ENCODE data around the gene NAV2. TPM values are rescaled to one million over a fixed set of nuclear protein-coding genes. Genes with fewer than 3 reads are reported as not detected.

NAV2 gene
- polyA plus RNA-seq, 1 experiment: 5.1 TPM

DNA sequence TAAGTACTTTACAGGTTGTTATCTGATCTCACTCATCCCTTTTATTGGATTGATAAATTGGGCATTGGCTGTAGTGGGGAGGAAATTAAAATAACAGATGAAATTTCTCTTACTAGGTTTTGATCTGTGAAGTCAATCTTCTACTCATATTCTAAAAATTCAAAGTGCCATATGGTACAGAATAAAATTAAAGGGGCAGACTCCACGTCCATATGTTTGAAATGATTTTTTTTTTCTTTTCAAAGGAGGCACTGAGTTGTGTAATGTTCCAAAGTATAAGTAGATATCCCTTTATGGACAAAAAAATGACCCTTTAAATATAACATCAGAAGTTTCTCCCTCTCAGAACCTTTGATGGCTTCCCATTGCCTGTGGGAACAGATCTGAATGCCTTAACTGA lies 240.3 kb downstream of the NAV2 start:
- Histone ChIP-seq H3K9me3 (ENCODE audit: control insufficient read depth, insufficient read depth, low read length) (no peaks in the 10 kb centered on the region), H3K4me3 (ENCODE audit: low read depth, low read length) (no peak overlapping the region), H3K27me3 (ENCODE audit: control insufficient read depth, insufficient read depth, low read length) (no peaks in the 10 kb centered on the region), H3K27ac (ENCODE audit: low read depth, low read length) (no peak overlapping the region)
- DNase-seq (ENCODE audit: low read depth, low spot score): no peak
- CTCF ChIA-PET: interaction anchor here (0.5 to 6.7 kb wide), 27 partner anchors 9 to 393 kb away, joined by 3 to 108 read pairs (median 5); no protein-coding TSS in a partner anchor
- POLR2A ChIA-PET: interaction anchor here (1.3 to 1.6 kb wide), 2 partner anchors 12 to 145 kb away, joined by 3 to 4 read pairs; no protein-coding TSS in a partner anchor
- TF ChIP-seq, protein P1, sequence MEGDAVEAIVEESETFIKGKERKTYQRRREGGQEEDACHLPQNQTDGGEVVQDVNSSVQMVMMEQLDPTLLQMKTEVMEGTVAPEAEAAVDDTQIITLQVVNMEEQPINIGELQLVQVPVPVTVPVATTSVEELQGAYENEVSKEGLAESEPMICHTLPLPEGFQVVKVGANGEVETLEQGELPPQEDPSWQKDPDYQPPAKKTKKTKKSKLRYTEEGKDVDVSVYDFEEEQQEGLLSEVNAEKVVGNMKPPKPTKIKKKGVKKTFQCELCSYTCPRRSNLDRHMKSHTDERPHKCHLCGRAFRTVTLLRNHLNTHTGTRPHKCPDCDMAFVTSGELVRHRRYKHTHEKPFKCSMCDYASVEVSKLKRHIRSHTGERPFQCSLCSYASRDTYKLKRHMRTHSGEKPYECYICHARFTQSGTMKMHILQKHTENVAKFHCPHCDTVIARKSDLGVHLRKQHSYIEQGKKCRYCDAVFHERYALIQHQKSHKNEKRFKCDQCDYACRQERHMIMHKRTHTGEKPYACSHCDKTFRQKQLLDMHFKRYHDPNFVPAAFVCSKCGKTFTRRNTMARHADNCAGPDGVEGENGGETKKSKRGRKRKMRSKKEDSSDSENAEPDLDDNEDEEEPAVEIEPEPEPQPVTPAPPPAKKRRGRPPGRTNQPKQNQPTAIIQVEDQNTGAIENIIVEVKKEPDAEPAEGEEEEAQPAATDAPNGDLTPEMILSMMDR (IDR thresholded peaks at IDR 0.05; ENCODE audit: low read depth, low read length): no peak

DNA sequence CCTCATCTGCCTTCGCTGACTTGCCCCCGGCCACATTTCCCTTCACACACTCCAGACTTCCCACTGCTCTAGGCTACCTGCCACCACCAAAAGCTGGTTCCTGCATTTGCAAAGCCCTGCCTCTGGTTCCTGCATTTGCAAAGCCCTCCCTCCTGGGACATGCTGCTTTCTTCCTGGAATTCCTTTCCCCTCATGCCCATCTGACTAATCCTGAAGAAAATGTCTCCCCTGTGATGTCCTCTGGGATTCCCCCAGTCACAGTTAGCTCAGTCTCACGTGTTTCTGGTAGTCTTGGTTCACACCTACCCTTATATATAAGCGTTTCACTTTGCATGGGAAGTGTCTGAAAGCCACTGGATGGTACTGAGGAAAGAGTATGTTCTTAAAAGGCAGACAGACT lies 240.7 kb downstream of the NAV2 start:
- ChIA-PET CTCF (interaction anchor here (0.5 to 6.7 kb wide), 38 partner anchors 9 to 482 kb away, joined by 3 to 108 read pairs (median 4); no protein-coding TSS in a partner anchor), POLR2A (interaction anchor here (0.8 to 1.6 kb wide), 4 partner anchors 9 to 159 kb away, joined by 3 to 5 read pairs (median 4); no protein-coding TSS in a partner anchor)
- DNase-seq (ENCODE audit: low read depth, low spot score): no peak
- no peaks in the 10 kb centered on the region for H3K9me3 ChIP-seq (ENCODE audit: control insufficient read depth, insufficient read depth, low read length)
- H3K27ac ChIP-seq (ENCODE audit: low read depth, low read length): peak overlapping the region; percentile 43
- H3K4me3 ChIP-seq (ENCODE audit: low read depth, low read length): no peak overlapping the region
- TF ChIP-seq, protein P1 (IDR thresholded peaks at IDR 0.05; ENCODE audit: low read depth, low read length): no peak
- H3K27me3 ChIP-seq (ENCODE audit: control insufficient read depth, insufficient read depth, low read length): no peaks in the 10 kb centered on the region

DNA sequence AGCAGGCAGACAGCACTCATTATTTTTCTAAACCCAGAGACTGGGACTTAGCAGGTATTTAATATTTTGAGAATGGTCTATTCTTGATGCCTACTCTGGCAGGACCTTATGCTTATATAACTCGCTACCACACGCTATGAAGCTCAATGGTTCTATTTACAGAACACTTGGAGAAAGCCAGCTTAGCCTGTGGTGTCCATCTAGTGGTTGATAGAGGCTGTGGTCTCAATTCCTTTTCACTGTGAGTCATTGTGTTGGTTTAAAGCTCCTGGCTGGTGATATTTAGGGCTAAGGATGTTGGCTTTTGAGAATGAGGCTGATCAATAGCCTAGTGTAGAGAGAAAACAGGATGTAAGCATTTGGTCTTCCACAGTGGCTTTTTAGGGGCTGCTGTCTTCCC lies 241.3 kb downstream of the NAV2 start:
- CTCF ChIA-PET: interaction anchor here (0.6 to 6.7 kb wide), 37 partner anchors 9 to 481 kb away, joined by 3 to 108 read pairs (median 4); no protein-coding TSS in a partner anchor
- no peak overlapping the region for H3K4me3 ChIP-seq (ENCODE audit: low read depth, low read length)
- POLR2A ChIA-PET: interaction anchor here (0.7 to 1.6 kb wide), 7 partner anchors 9 to 175 kb away, joined by 3 to 5 read pairs (median 3); no protein-coding TSS in a partner anchor
- H3K27ac ChIP-seq (ENCODE audit: low read depth, low read length): peak overlapping the region; percentile 43
- DNase-seq (ENCODE audit: low read depth, low spot score): peak; percentile 62
- TF ChIP-seq, protein P1 (IDR thresholded peaks at IDR 0.05; ENCODE audit: low read depth, low read length): peak; percentile 85
- H3K9me3 ChIP-seq (ENCODE audit: control insufficient read depth, insufficient read depth, low read length): no peaks in the 10 kb centered on the region
- H3K27me3 ChIP-seq (ENCODE audit: control insufficient read depth, insufficient read depth, low read length): no peaks in the 10 kb centered on the region

DNA sequence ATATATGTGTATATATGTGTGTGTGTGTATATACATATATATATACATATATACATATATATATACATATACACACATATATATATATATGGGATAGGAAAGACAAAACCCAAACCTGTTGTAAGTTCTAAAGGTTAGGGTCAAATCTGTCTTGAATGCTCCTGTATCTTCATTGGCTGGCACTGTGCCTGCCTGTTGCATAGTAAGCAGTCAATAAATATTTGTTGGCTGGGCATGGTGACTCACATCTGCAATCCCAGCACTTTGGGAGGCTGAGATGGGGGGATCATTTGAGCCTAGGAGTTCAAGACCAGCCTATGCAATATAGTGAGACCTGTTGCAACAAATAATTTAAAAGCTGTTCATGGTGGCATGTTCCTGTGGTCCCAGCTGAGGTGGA lies 242.3 kb downstream of the NAV2 start:
- no peak overlapping the region for H3K4me3 ChIP-seq (ENCODE audit: low read depth, low read length)
- no peaks in the 10 kb centered on the region for H3K27me3 ChIP-seq (ENCODE audit: control insufficient read depth, insufficient read depth, low read length)
- H3K9me3 ChIP-seq (ENCODE audit: control insufficient read depth, insufficient read depth, low read length): no peaks in the 10 kb centered on the region
- TF ChIP-seq, protein P1 (IDR thresholded peaks at IDR 0.05; ENCODE audit: low read depth, low read length): no peak
- no peak overlapping the region for H3K27ac ChIP-seq (ENCODE audit: low read depth, low read length)
- POLR2A ChIA-PET: no interaction called here
- CTCF ChIA-PET: interaction anchor here (0.7 to 3.5 kb wide), 4 partner anchors 8 to 178 kb away, joined by 3 to 14 read pairs (median 5); no protein-coding TSS in a partner anchor
- DNase-seq (ENCODE audit: low read depth, low spot score): no peak

DNA sequence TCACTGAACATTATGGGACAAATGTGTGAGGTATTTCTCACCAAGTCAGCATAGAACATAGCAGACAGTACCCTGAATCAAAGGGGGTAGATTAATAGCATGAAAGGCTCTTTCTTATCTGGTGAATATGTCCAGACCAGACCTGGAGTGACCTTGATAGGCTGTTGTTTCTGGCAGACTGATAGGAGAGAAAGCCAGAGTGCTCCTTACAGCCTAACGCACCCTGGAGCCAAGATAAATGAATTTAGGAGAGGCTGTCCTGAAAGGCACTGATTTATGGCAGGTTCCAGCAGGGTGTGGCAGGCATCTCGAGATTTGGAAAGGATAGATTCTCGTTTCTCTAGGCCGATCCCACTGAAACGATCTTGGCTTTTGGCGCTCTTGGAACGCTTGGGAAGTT lies 243.0 kb downstream of the NAV2 start:
- no peak for DNase-seq (ENCODE audit: low read depth, low spot score)
- TF ChIP-seq, protein P1 (IDR thresholded peaks at IDR 0.05; ENCODE audit: low read depth, low read length): no peak
- H3K9me3 ChIP-seq (ENCODE audit: control insufficient read depth, insufficient read depth, low read length): no peaks in the 10 kb centered on the region
- POLR2A ChIA-PET: no interaction called here
- CTCF ChIA-PET: interaction anchor here (0.7 to 3.5 kb wide), 4 partner anchors 9 to 177 kb away, joined by 3 to 14 read pairs (median 5); no protein-coding TSS in a partner anchor
- no peak overlapping the region for H3K27ac ChIP-seq (ENCODE audit: low read depth, low read length)
- H3K27me3 ChIP-seq (ENCODE audit: control insufficient read depth, insufficient read depth, low read length): no peaks in the 10 kb centered on the region
- H3K4me3 ChIP-seq (ENCODE audit: low read depth, low read length): no peak overlapping the region
